Glutamatergic neuron (in vitro differentiated cells): ENCODE measurements around the gene BAIAP2L1. TPM values are rescaled to one million over a fixed set of nuclear protein-coding genes. Genes with fewer than 3 reads are reported as not detected.

Experiments used
- DNase-seq: peaks from one replicate; pipeline ENCODE4 v3.0.0; 2022
- H3K27ac Mint-ChIP-seq: one replicate; pipeline ENCODE4 v1.8.0; 2020; ENCODE audit warnings: mild to moderate bottlenecking, mixed read lengths, inconsistent platforms; ENCODE audit not compliant: unreplicated experiment
- H3K27me3 Mint-ChIP-seq: one replicate; pipeline ENCODE4 v1.8.0; 2020; ENCODE audit warnings: mild to moderate bottlenecking, moderate library complexity, mixed read lengths, inconsistent platforms; ENCODE audit not compliant: unreplicated experiment
- H3K36me3 Mint-ChIP-seq: one replicate; pipeline ENCODE4 v1.8.0; 2020; ENCODE audit warnings: mild to moderate bottlenecking, mixed read lengths, inconsistent platforms; ENCODE audit not compliant: unreplicated experiment
- H3K4me1 Mint-ChIP-seq: one replicate; pipeline ENCODE4 v1.8.0; 2020; ENCODE audit warnings: mild to moderate bottlenecking, low read depth, mixed read lengths, inconsistent platforms; ENCODE audit not compliant: unreplicated experiment
- H3K4me3 Mint-ChIP-seq: one replicate; pipeline ENCODE4 v1.8.0; 2020; ENCODE audit warnings: mild to moderate bottlenecking, mixed read lengths, inconsistent platforms; ENCODE audit not compliant: unreplicated experiment
- H3K9me3 Mint-ChIP-seq: one replicate; pipeline ENCODE4 v1.8.0; 2020; ENCODE audit warnings: mild to moderate bottlenecking, moderate library complexity, mixed read lengths, inconsistent platforms; ENCODE audit not compliant: unreplicated experiment
- CTCF ChIP-seq: fragments of 200-600 bp; sonication (generic); IDR thresholded peaks from one replicate; pipeline ENCODE4 v1.5.0; 2021; ENCODE audit not compliant: partially characterized antibody, unreplicated experiment
- total RNA-seq: library from RNA; stranded (reverse); fragmentation: NEBNext Ultra II Directional; extraction: Animal tissue kit (Norgen Biotek cat#: 25700); gene quantifications from one replicate; pipeline ENCODE4 v1.2.1, GENCODE V29; 2021; ENCODE audit not compliant: unreplicated experiment

The BAIAP2L1 gene
- total RNA-seq, 1 donor from 2014 or later: 0.66 TPM

- Mint-ChIP-seq H3K9me3 (peaks cover 17% of the 10 kb centered on the region), H3K27me3 (peaks cover 12% of the 10 kb centered on the region), H3K4me1 (peaks cover 22% of the 10 kb centered on the region), H3K36me3 (no peaks in the 10 kb centered on the region), H3K27ac (peak overlapping the region; percentile 72), H3K4me3 (peak overlapping the region; percentile 92)
- DNase-seq: no peak
- TF ChIP-seq CTCF: no peak
These were observed 148.3 kb downstream of the BAIAP2L1 start for GRCh38 chr7:98252425-98253054.

GRCh38 chr7:98251601-98252424 lies 149.1 kb downstream of the BAIAP2L1 start, which contains the start of gene TECPR1:
TECPR1 (minus strand) TSS chr7:98252232; CDS start chr7:98246146, 6,086 bp downstream.
- H3K4me3 Mint-ChIP-seq: peak within 1 kb of the TSS; percentile 92
- peak; percentile 96 for DNase-seq
- H3K4me1 Mint-ChIP-seq: peaks cover 21% of the 10 kb centered on the region
- H3K27me3 Mint-ChIP-seq: peaks cover 15% of the 10 kb centered on the region
- peak within 1 kb of the TSS; percentile 97 for H3K27ac Mint-ChIP-seq
- peaks cover 17% of the 10 kb centered on the region for H3K9me3 Mint-ChIP-seq
- TF ChIP-seq CTCF: no peak
- no peaks in the 10 kb centered on the region for H3K36me3 Mint-ChIP-seq

GRCh38 chr7:98251231-98251600 lies 149.7 kb downstream of the BAIAP2L1 start:
- no peak for DNase-seq
- peak overlapping the region; percentile 97 for H3K27ac Mint-ChIP-seq

GRCh38 chr7:98250789-98251188 lies 150.1 kb downstream of the BAIAP2L1 start:
- peak overlapping the region; percentile 92 for H3K4me3 Mint-ChIP-seq
- peaks cover 13% of the 10 kb centered on the region for H3K4me1 Mint-ChIP-seq
- peaks cover 15% of the 10 kb centered on the region for H3K27me3 Mint-ChIP-seq
- H3K9me3 Mint-ChIP-seq: peaks cover 17% of the 10 kb centered on the region
- H3K36me3 Mint-ChIP-seq: no peaks in the 10 kb centered on the region
- no peak for DNase-seq
- no peak for TF ChIP-seq CTCF
- H3K27ac Mint-ChIP-seq: peak overlapping the region; percentile 97

More at GRCh38 chr7:98251231-98251600, 149.7 kb downstream of the BAIAP2L1 start:
- H3K36me3 Mint-ChIP-seq: no peaks in the 10 kb centered on the region
- no peak for TF ChIP-seq CTCF
- peak overlapping the region; percentile 92 for H3K4me3 Mint-ChIP-seq
- H3K27me3 Mint-ChIP-seq: peaks cover 15% of the 10 kb centered on the region
- H3K9me3 Mint-ChIP-seq: peaks cover 17% of the 10 kb centered on the region
- H3K4me1 Mint-ChIP-seq: peaks cover 15% of the 10 kb centered on the region

GRCh38 chr7:98249106-98249505 lies 151.8 kb downstream of the BAIAP2L1 start:
- Mint-ChIP-seq H3K4me3 (peak overlapping the region; percentile 76), H3K27ac (peak overlapping the region; percentile 72), H3K36me3 (no peaks in the 10 kb centered on the region)

More at GRCh38 chr7:98249106-98249505, 151.8 kb downstream of the BAIAP2L1 start:
- Mint-ChIP-seq H3K9me3 (peaks cover 18% of the 10 kb centered on the region), H3K27me3 (peaks cover 14% of the 10 kb centered on the region), H3K4me1 (peaks cover 13% of the 10 kb centered on the region)
- DNase-seq: no peak
- no peak for TF ChIP-seq CTCF
